AG10803 (cell line): ENCODE measurements around the gene HOXB8.

Experiments used
- DNase-seq: peaks from one replicate; pipeline ENCODE4 v3.0.0; 2010; ENCODE audit warnings: low read depth
- H3K4me3 ChIP-seq: 2 replicates; pipeline ENCODE4 v1.5.1; 2011; ENCODE audit warnings: mild to moderate bottlenecking, low read length, control low read depth
- TF ChIP-seq, protein P1 (sequence below): conservative IDR thresholded peaks from 2 replicates; pipeline ENCODE4 v1.5.1; 2011; ENCODE audit warnings: mild to moderate bottlenecking, low read length, control low read depth, inconsistent platforms

Gene HOXB8

DNA sequence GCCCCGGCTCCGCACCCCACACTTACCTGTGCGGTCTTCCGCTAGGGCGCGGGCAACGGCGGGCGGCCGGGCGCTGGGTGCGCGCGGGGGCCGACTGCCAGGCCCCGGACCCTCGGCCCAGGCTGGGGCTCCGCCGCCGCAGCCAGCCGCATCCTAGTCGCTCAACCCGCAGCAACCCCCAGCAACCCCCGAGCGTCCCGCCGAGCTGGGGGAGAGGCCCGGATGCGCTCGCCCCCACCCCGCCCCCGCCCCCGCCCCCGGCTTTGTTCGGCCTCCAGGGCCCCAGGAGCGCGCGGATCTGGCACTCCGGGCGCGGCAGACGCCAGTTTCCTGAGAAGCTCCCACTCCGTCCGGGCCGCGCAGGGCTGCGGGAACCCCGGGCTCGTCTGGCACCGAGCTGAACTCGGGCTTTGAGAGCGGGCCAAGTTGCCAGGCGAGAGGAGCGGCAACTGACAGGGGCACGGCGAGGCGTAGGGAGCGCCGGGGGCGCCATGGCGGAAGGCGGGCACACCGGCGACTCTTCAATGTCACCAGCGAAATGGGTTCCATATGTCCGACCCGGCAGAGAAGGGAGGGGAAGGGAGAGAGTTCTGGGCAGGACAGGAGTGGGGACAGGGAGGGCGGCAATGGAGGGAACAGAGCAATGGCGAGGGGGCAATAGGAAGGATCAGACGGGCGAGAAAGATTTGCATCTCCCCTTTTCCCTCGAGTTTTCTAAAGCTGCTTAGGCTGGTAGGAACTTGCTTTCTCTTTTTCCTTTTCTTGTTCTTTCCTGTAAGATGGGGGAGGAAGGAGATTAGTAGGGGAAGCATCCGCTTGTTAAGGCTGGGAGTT, 50.7 kb downstream of the HOXB8 start:
- H3K4me3 ChIP-seq: peak overlapping the region; percentile 60

DNA sequence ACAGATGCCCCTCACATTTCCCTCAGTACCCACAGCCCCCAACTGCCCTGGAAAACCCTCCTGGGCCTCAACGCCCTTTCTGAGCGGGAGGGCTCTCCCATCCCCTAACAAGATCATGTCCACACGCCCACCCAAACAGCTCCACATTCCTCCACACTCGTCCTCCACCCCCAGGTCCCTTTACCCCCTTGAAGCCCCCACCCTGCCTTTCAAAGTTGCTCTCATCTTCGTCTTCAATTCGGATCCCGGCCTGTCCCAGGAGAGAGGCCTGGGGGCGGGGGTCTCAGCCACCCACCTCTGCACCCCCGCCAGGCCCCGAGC, 51.3 kb downstream of the HOXB8 start:
- TF ChIP-seq, protein P1, sequence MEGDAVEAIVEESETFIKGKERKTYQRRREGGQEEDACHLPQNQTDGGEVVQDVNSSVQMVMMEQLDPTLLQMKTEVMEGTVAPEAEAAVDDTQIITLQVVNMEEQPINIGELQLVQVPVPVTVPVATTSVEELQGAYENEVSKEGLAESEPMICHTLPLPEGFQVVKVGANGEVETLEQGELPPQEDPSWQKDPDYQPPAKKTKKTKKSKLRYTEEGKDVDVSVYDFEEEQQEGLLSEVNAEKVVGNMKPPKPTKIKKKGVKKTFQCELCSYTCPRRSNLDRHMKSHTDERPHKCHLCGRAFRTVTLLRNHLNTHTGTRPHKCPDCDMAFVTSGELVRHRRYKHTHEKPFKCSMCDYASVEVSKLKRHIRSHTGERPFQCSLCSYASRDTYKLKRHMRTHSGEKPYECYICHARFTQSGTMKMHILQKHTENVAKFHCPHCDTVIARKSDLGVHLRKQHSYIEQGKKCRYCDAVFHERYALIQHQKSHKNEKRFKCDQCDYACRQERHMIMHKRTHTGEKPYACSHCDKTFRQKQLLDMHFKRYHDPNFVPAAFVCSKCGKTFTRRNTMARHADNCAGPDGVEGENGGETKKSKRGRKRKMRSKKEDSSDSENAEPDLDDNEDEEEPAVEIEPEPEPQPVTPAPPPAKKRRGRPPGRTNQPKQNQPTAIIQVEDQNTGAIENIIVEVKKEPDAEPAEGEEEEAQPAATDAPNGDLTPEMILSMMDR: no peak
- no peak for DNase-seq
- H3K4me3 ChIP-seq: peak overlapping the region; percentile 60

More for the DNA sequence above, 50.7 kb downstream of the HOXB8 start:
- DNase-seq: no peak
- TF ChIP-seq, protein P1: no peak

- DNase-seq: no peak
- H3K4me3 ChIP-seq: peak overlapping the region; percentile 60
- TF ChIP-seq, protein P1: no peak
These were observed 51.7 kb downstream of the HOXB8 start for GRCh38 chr17:48563385-48563838.

GRCh38 chr17:48562934-48563333, 52.2 kb downstream of the HOXB8 start:
- TF ChIP-seq, protein P1: no peak
- peak overlapping the region; percentile 60 for H3K4me3 ChIP-seq
- DNase-seq: no peak
